Large intestine (tissue), 3 donors: ENCODE measurements around the gene TAMM41. TPM values are rescaled to one million over a fixed set of nuclear protein-coding genes. Genes with fewer than 3 reads are reported as not detected.
A peak's percentile ranks its signal among the peaks of the same experiment; 100 is the strongest.

ENCODE experiments used
- DNase-seq, 2 donors: peaks; one replicate each; pipeline versions ENCODE4 v3.0.0 to v3.0.0-alpha.2; 2013
- H3K27ac ChIP-seq: one replicate; pipeline ENCODE4 v1.5.1; 2013; ENCODE audit warnings: low read length
- H3K27me3 ChIP-seq: 2 replicates; pipeline ENCODE4 v1.6.1; 2013; ENCODE audit warnings: low read length; ENCODE audit not compliant: control insufficient read depth, insufficient read depth
- H3K36me3 ChIP-seq: 2 replicates; pipeline ENCODE4 v1.6.1; 2013; ENCODE audit warnings: low read length; ENCODE audit not compliant: control insufficient read depth, insufficient read depth
- H3K4me1 ChIP-seq: one replicate; pipeline ENCODE4 v1.6.1; 2013; ENCODE audit warnings: low read length; ENCODE audit not compliant: control insufficient read depth, insufficient read depth
- H3K4me3 ChIP-seq: one replicate; pipeline ENCODE4 v1.5.1; 2013; ENCODE audit warnings: low read length
- H3K9me3 ChIP-seq: one replicate; pipeline ENCODE4 v1.6.1; 2013; ENCODE audit warnings: mild to moderate bottlenecking, low read depth, low read length, moderate library complexity; ENCODE audit not compliant: control insufficient read depth
- WGBS: methylation state at CpG from one replicate; pipeline ENCODE4 v1.1.5; 2013; ENCODE audit warnings: low lambda C conversion rate; ENCODE audit not compliant: insufficient coverage; 5-methylcytosine and 5-hydroxymethylcytosine counted together
- polyA plus RNA-seq: library from polyadenylated mRNA; unstranded; fragments of 120-200 nt; gene quantifications from one replicate; pipeline ENCODE4 v1.2.1, GENCODE V29; 2013

The TAMM41 gene
- polyA plus RNA-seq, 1 donor: 17.2 TPM

- Histone ChIP-seq H3K4me3 (no peak overlapping the region), H3K27me3 (no peaks in the 10 kb centered on the region), H3K9me3 (no peaks in the 10 kb centered on the region), H3K4me1 (no peaks in the 10 kb centered on the region), H3K27ac (no peak overlapping the region), H3K36me3 (peaks cover 27% of the 10 kb centered on the region)
- DNase-seq: no peak
- 91% methylated on average over 4 of the region's 4 CpGs for WGBS
Observed at GRCh38 chr3:11815111-11815510, 31.6 kb downstream of the TAMM41 start.

DNA sequence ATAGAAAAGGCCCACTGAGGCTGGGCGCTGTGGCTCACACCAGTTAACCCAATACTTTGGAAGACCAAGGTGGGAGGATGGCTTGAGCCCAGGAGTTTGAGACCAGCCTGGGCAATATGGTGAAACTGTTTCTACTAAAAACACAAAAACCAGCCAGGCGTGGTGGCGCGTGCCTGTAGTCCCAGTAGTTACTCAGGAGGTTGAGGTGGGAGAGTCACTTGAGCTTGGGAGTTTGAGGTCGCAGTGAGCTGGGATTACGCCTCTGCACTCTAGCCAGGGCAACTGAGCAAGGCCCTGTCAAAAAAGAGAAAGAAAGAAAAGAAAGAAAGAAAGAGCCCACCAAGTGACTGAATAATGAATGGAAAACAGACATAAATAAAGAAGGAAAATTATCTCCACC lies 32.0 kb downstream of the TAMM41 start:
- Histone ChIP-seq H3K27ac (no peak overlapping the region), H3K36me3 (peaks cover 27% of the 10 kb centered on the region), H3K4me3 (no peak overlapping the region), H3K27me3 (no peaks in the 10 kb centered on the region), H3K4me1 (no peaks in the 10 kb centered on the region), H3K9me3 (no peaks in the 10 kb centered on the region)
- no peak for DNase-seq
- WGBS: 100% methylated on average over 1 of the region's 6 CpGs

GRCh38 chr3:11810276-11810675 lies 36.4 kb downstream of the TAMM41 start:
- 100% methylated on average over 1 of the region's 3 CpGs for WGBS
- Histone ChIP-seq H3K4me1 (peaks cover 2% of the 10 kb centered on the region), H3K27me3 (no peaks in the 10 kb centered on the region), H3K36me3 (peaks cover 44% of the 10 kb centered on the region), H3K9me3 (no peaks in the 10 kb centered on the region), H3K4me3 (no peak overlapping the region), H3K27ac (no peak overlapping the region)
- DNase-seq: no peak

- no CpG with 5 or more reads among the region's 9 CpGs for WGBS
- peak in 1 of 2 donors; percentile 39 for DNase-seq
- peak overlapping the region; percentile 68 for H3K27ac ChIP-seq
- no peaks in the 10 kb centered on the region for H3K27me3 ChIP-seq
- H3K4me3 ChIP-seq: no peak overlapping the region
- peaks cover 43% of the 10 kb centered on the region for H3K36me3 ChIP-seq
- H3K4me1 ChIP-seq: peaks cover 2% of the 10 kb centered on the region
- no peaks in the 10 kb centered on the region for H3K9me3 ChIP-seq
Observed at GRCh38 chr3:11808231-11808630, 38.5 kb downstream of the TAMM41 start.

DNA sequence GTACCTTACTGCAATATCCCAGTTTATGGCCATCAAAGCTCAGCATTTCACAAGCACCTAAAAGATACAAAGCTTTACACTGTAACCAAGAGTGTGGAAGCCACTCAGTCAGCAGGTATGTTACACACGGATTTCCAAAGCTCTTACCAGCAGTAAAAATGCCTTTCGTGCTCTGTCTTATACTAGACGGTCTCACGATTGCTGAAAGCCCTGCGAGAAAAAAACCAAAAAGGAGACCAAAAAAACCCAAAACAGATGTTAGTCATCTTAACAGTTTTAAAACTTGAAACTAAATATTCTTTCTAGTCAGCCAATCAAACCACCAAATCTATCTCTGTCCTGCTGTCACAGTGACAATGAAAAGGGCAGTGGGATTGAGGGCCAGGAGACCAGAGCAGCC lies 39.0 kb downstream of the TAMM41 start:
- no peaks in the 10 kb centered on the region for H3K9me3 ChIP-seq
- peaks cover 2% of the 10 kb centered on the region for H3K4me1 ChIP-seq
- peak in 1 of 2 donors; percentile 12 for DNase-seq
- H3K27ac ChIP-seq: peak overlapping the region; percentile 68
- WGBS: no CpG with 5 or more reads among the region's 5 CpGs
- H3K36me3 ChIP-seq: peaks cover 45% of the 10 kb centered on the region
- no peaks in the 10 kb centered on the region for H3K27me3 ChIP-seq
- no peak overlapping the region for H3K4me3 ChIP-seq

DNA sequence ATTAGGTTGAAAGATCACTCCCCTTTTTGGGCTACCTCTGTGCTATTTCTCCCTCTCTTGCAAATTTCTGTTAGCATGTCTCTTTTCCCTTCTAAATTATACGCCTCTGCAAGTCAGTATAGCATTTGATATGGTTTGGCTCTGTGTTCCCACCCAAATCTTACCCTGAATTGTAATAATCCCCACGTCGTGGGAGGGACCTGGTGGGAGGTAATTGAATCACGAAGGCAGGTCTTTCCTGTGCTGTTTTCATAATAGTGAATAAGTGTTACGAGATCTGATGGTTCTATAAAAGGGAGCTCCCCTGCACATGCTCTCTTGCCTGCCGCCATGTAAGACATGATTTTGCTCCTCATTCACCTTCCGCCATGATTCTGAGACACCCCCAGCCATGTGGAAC lies 41.0 kb downstream of the TAMM41 start:
- WGBS: 83% methylated on average over 2 of the region's 7 CpGs

GRCh38 chr3:11803977-11804892 lies 42.5 kb downstream of the TAMM41 start:
- Histone ChIP-seq H3K9me3 (no peaks in the 10 kb centered on the region), H3K27me3 (no peaks in the 10 kb centered on the region), H3K27ac (no peak overlapping the region), H3K36me3 (peaks cover 50% of the 10 kb centered on the region), H3K4me1 (peaks cover 2% of the 10 kb centered on the region), H3K4me3 (no peak overlapping the region)
- peak; percentile 35 to 37 for DNase-seq
- 100% methylated on average over 1 of the region's 2 CpGs for WGBS

More for the DNA sequence above, 41.0 kb downstream of the TAMM41 start:
- H3K9me3 ChIP-seq: no peaks in the 10 kb centered on the region
- H3K4me1 ChIP-seq: peaks cover 2% of the 10 kb centered on the region
- no peak overlapping the region for H3K27ac ChIP-seq
- DNase-seq: no peak
- peaks cover 47% of the 10 kb centered on the region for H3K36me3 ChIP-seq
- no peaks in the 10 kb centered on the region for H3K27me3 ChIP-seq
- H3K4me3 ChIP-seq: no peak overlapping the region

DNA sequence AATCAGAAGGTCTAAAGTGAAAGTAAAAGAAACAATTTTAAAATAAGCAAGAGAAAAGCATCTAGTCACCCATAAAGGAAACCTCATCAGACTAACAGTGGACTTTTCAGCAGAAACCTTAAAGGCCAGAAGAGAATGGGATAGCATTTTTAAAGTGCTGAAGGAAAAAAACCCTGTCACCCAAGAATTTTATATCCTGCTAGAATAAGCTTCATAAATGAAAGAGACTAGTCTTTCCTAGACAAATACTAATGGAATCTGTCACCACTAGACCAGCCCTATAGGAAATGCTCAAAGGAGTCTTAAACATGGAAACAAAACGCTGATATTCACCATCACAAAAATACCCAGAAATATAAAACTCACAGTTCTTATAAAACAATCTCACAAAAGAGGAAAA lies 46.9 kb downstream of the TAMM41 start:
- WGBS: no CpG with 5 or more reads among the region's 1 CpG
- Histone ChIP-seq H3K27ac (no peak overlapping the region), H3K36me3 (peaks cover 40% of the 10 kb centered on the region), H3K27me3 (no peaks in the 10 kb centered on the region), H3K4me1 (no peaks in the 10 kb centered on the region), H3K9me3 (no peaks in the 10 kb centered on the region), H3K4me3 (no peak overlapping the region)
- DNase-seq: no peak

GRCh38 chr3:11794927-11795326 lies 51.8 kb downstream of the TAMM41 start:
- Histone ChIP-seq H3K36me3 (peaks cover 49% of the 10 kb centered on the region), H3K27me3 (no peaks in the 10 kb centered on the region), H3K9me3 (no peaks in the 10 kb centered on the region), H3K4me3 (no peak overlapping the region), H3K27ac (no peak overlapping the region), H3K4me1 (no peaks in the 10 kb centered on the region)
- DNase-seq: no peak
- WGBS: no CpG with 5 or more reads among the region's 2 CpGs

DNA sequence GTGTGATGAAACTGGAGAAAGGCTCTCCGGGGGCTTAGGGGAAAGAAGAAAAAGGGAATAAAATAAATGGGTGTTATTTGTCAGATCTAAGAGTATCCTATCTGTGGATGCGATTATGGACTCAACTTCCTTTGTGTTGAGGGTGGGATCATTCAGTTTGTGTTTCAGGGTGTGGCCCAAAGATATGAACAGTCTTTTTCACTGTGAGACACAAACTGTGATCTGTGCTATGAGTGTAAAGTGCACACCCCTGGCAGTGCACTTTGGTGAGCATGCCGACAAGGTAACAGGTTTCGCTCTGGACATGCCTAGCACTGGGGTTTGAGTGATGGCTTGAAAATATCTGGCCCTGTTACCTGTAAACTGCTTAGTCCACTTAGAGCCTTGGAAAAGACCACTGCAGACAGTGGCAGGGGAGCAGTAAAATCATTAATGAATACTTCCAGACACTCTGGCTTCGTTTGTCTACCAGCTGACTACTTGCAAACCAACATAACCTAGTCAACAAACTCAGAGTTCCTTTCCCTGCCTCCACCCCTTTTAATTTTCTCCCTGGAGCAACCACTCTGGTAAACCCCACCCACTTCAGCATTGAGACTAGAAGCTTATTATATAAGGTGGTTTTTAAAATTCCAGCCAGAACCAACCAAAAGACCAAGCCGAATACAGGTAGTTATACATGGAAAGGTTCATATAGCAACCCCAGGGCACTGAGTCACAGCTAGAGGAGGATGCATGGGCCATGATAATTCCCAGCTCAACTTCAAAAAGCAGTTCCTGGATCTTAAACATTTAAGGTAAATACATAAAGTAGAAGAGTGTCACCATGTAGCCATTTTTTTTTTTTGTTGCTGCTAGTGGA lies 55.1 kb downstream of the TAMM41 start:
- no peaks in the 10 kb centered on the region for H3K4me1 ChIP-seq
- no CpG with 5 or more reads among the region's 6 CpGs for WGBS
- no peaks in the 10 kb centered on the region for H3K27me3 ChIP-seq
- H3K27ac ChIP-seq: no peak overlapping the region
- no peak overlapping the region for H3K4me3 ChIP-seq
- peak in 1 of 2 donors; percentile 34 for DNase-seq
- no peaks in the 10 kb centered on the region for H3K9me3 ChIP-seq
- peaks cover 58% of the 10 kb centered on the region for H3K36me3 ChIP-seq
